HCT116 (cell line): ENCODE data around the gene LGI1. TPM values are rescaled to one million over a fixed set of nuclear protein-coding genes. Genes with fewer than 3 reads are reported as not detected.

Experiments used
- ATAC-seq: fragments of 200-7000 bp; cut with Tn5 transposase; 2 replicates; pipeline ENCODE4 v1.9.1; 2020; ENCODE audit warnings: mild to moderate bottlenecking, moderate library complexity
- BruUV-seq: library from RNA; stranded (reverse); fragments of 400-500 nt; replicated peaks from 2 replicates; lab custom pipeline; 2021; lab: Mats Ljungman, UMichigan
- CTCF ChIA-PET: fragments of 300-600 bp; sonication (Branson Sonifier 250); formaldehyde crosslinking; loops from one replicate; lab custom pipeline; 2021; ENCODE audit warnings: antibody characterized with exemption; lab: Charles Lee
- POLR2A ChIA-PET: fragments of 300-600, 350-600 bp; sonication (Branson Sonifier 250); formaldehyde crosslinking; loops from one replicate; lab custom pipeline; 2021; ENCODE audit warnings: antibody characterized with exemption; lab: Charles Lee
- RAD21 ChIA-PET, 2 experiments: fragments of 300-600 bp; sonication (Branson Sonifier 250); formaldehyde crosslinking; loops; one replicate each; lab custom pipeline; 2023; ENCODE audit warnings: low total read pairs in 2 of 2; ENCODE audit not compliant: uncharacterized antibody in 2 of 2, unreplicated experiment in 2 of 2, low non-redundant PET in 1 of 2; lab: Charles Lee
- DNase-seq: peaks from one replicate; pipeline ENCODE4 v3.0.0-alpha.2; 2010; ENCODE audit warnings: low read depth, low spot score
- H2AFZ ChIP-seq: fragments of 200-600 bp; shearing (Covaris generic), sonication (generic); 2 replicates; pipeline ENCODE4 v1.6.1; 2017; ENCODE audit warnings: low read depth, mixed run types, mixed read lengths, antibody characterized with exemption, low read length; ENCODE audit not compliant: poor library complexity, severe bottlenecking
- H3K27ac ChIP-seq: 2 replicates; pipeline ENCODE4 v1.5.1; 2012; ENCODE audit warnings: low read depth, low read length
- H3K27me3 ChIP-seq: fragments of 200-600 bp; sonication (generic); 2 replicates; pipeline ENCODE4 v1.6.1; 2016; ENCODE audit warnings: mixed run types, low read length, mixed read lengths; ENCODE audit not compliant: insufficient read depth
- H3K36me3 ChIP-seq, 2 experiments: fragments of 200-500 bp in 1 of 2; fragments of 200-600 bp in 1 of 2; sonication (Bioruptor generic) in 1 of 2; sonication (generic) in 1 of 2; 2 replicates each; pipeline versions ENCODE4 v1.5.1 to v1.6.1; 2014 to 2016; ENCODE audit warnings: low read length in 2 of 2, inconsistent platforms in 1 of 2, mixed read lengths in 1 of 2, mixed run types in 1 of 2; ENCODE audit not compliant: insufficient read depth in 2 of 2, control insufficient read depth in 1 of 2
- H3K4me1 ChIP-seq, 2 experiments: fragments of 200-600 bp in 1 of 2; sonication (generic) in 1 of 2; 2 replicates each; pipeline versions ENCODE4 v1.5.1 to v1.6.1; 2012 to 2017; ENCODE audit warnings: low read length in 2 of 2, inconsistent platforms in 1 of 2, mild to moderate bottlenecking in 1 of 2, mixed read lengths in 1 of 2, mixed run types in 1 of 2, moderate library complexity in 1 of 2; ENCODE audit not compliant: insufficient read depth in 2 of 2, control insufficient read depth in 1 of 2
- H3K4me2 ChIP-seq: fragments of 200-600 bp; sonication (generic); 2 replicates; pipeline ENCODE4 v1.6.1; 2017; ENCODE audit warnings: mixed run types, low read length, mixed read lengths
- H3K4me3 ChIP-seq, 2 experiments: fragments of 200-600 bp in 1 of 2; sonication (generic) in 1 of 2; replicated peaks in 1 of 2; 2 replicates each; pipeline ENCODE4 v1.5.1; 2011 to 2016; ENCODE audit warnings: low read length in 2 of 2, control low read depth in 1 of 2, low read depth in 1 of 2, mild to moderate bottlenecking in 1 of 2, mixed read lengths in 1 of 2, mixed run types in 1 of 2
- H3K79me2 ChIP-seq: fragments of 200-600 bp; sonication (generic); 2 replicates; pipeline ENCODE4 v1.6.1; 2017; ENCODE audit warnings: mild to moderate bottlenecking, mixed run types, low read length, moderate library complexity, mixed read lengths; ENCODE audit not compliant: insufficient read depth
- H3K9ac ChIP-seq: fragments of 200-600 bp; sonication (generic); 2 replicates; pipeline ENCODE4 v1.6.1; 2016; ENCODE audit warnings: low read length, mixed read lengths
- H3K9me2 ChIP-seq: fragments of 200-600 bp; sonication (generic), shearing (Covaris generic); 2 replicates; pipeline ENCODE4 v1.6.1; 2017; ENCODE audit warnings: mixed run types, mild to moderate bottlenecking, moderate library complexity; ENCODE audit not compliant: insufficient read depth
- H3K9me3 ChIP-seq, 2 experiments: fragments of 200-500 bp in 1 of 2; fragments of 200-600 bp in 1 of 2; sonication (Bioruptor generic) in 1 of 2; sonication (generic) in 1 of 2; 2 replicates each; pipeline ENCODE4 v1.6.1; 2014 to 2017; ENCODE audit warnings: low read length in 2 of 2, mixed read lengths in 2 of 2, inconsistent platforms in 1 of 2, low read depth in 1 of 2, mild to moderate bottlenecking in 1 of 2, mixed run types in 1 of 2, moderate library complexity in 1 of 2; ENCODE audit not compliant: control insufficient read depth in 1 of 2, insufficient read depth in 1 of 2
- H4K20me1 ChIP-seq: fragments of 200-600 bp; sonication (generic), shearing (Covaris generic); 2 replicates; pipeline ENCODE4 v1.6.1; 2017; ENCODE audit warnings: mixed run types, mild to moderate bottlenecking, moderate library complexity; ENCODE audit not compliant: insufficient read depth
- CBX3 ChIP-seq: IDR thresholded peaks from 2 replicates; pipeline ENCODE4 v1.6.1; 2012; ENCODE audit warnings: low read depth
- EGR1 ChIP-seq: IDR thresholded peaks from 2 replicates; pipeline ENCODE4 v1.6.1; 2012; ENCODE audit warnings: low read depth
- MAX ChIP-seq: IDR thresholded peaks from 2 replicates; pipeline ENCODE4 v1.6.1; 2012
- POLR2A ChIP-seq: IDR thresholded peaks from 2 replicates; pipeline ENCODE4 v1.7.0; 2011; ENCODE audit warnings: borderline replicate concordance; ENCODE audit not compliant: insufficient read depth, insufficient read length; ENCODE audit errors: extremely low read depth
- REST ChIP-seq: IDR thresholded peaks from 2 replicates; pipeline ENCODE4 v1.6.1; 2012; ENCODE audit warnings: low read depth
- ZBTB33 ChIP-seq: IDR thresholded peaks from 2 replicates; pipeline ENCODE4 v1.6.1; 2011; ENCODE audit warnings: mild to moderate bottlenecking, low read length, moderate library complexity; ENCODE audit not compliant: insufficient replicate concordance; ENCODE audit errors: extremely low read depth
- intact Hi-C: fragments of 100-400 bp; cut with micrococcal nuclease; formaldehyde crosslinking; loops from 2 replicates; pipeline ENCODE4 v1.10.0; 2022
- total RNA-seq: library from RNA; stranded (reverse); gene quantifications from one replicate; pipeline ENCODE4 v1.2.1, GENCODE V29; 2021; ENCODE audit not compliant: unreplicated experiment

The LGI1 gene
- total RNA-seq, 1 experiment from 2014 or later, result not detected

GRCh38 chr10:93788413-93789208, 30.9 kb downstream of the LGI1 start:
- intact Hi-C loops, result no loop called here
- TF ChIP-seq EGR1 (no peak), REST (no peak)
- H3K27me3 ChIP-seq, result no peaks in the 10 kb centered on the region
- no TSS peak for BruUV-seq
- H3K79me2 ChIP-seq, result no peaks in the 10 kb centered on the region
- H3K9me3 ChIP-seq, result no peaks in the 10 kb centered on the region
- ChIA-PET POLR2A (no interaction called here), CTCF (no interaction called here), RAD21 (no interaction called here)
- no peak for DNase-seq
- no peak overlapping the region for H3K9ac ChIP-seq
- H3K36me3 ChIP-seq, result no peaks in the 10 kb centered on the region
- no peak overlapping the region for H3K27ac ChIP-seq
- H3K4me3 ChIP-seq, result no peak overlapping the region
- no peaks in the 10 kb centered on the region; the same call in 1 of the 2 replicates for H4K20me1 ChIP-seq
- ATAC-seq, result no peak
- H3K4me2 ChIP-seq, result no peak overlapping the region
- H3K9me2 ChIP-seq, result no peaks in the 10 kb centered on the region
- H2AFZ ChIP-seq, result no peak overlapping the region
- no peaks in the 10 kb centered on the region for H3K4me1 ChIP-seq

- intact Hi-C loops, result no loop called here
- no peaks in the 10 kb centered on the region for H3K27me3 ChIP-seq
- H3K79me2 ChIP-seq, result no peaks in the 10 kb centered on the region
- no peak overlapping the region for H3K27ac ChIP-seq
- no TSS peak for BruUV-seq
- H3K9me2 ChIP-seq, result no peaks in the 10 kb centered on the region
- no peaks in the 10 kb centered on the region; the same call in 1 of the 2 replicates for H4K20me1 ChIP-seq
- ChIA-PET RAD21 (no interaction called here), CTCF (no interaction called here), POLR2A (no interaction called here)
- no peak overlapping the region for H3K4me2 ChIP-seq
- H3K36me3 ChIP-seq, result no peaks in the 10 kb centered on the region
- H3K4me3 ChIP-seq, result no peak overlapping the region
- ATAC-seq (no peak), DNase-seq (no peak)
- H3K9me3 ChIP-seq, result no peaks in the 10 kb centered on the region
- H2AFZ ChIP-seq, result no peak overlapping the region
- no peaks in the 10 kb centered on the region for H3K4me1 ChIP-seq
- H3K9ac ChIP-seq, result no peak overlapping the region
- no peak for TF ChIP-seq POLR2A
- no peak for TF ChIP-seq MAX
- TF ChIP-seq ZBTB33, result no peak
- TF ChIP-seq REST, result no peak
- no peak for TF ChIP-seq CBX3
Observed at GRCh38 chr10:93790439-93790838, 32.7 kb downstream of the LGI1 start.
